GM11168 (cell line): ENCODE results near the gene CISD3.

Experiments used
- in situ Hi-C: fragments of 300-500 bp; cut with MboI; formaldehyde crosslinking; loops from one replicate; pipeline ENCODE4 v1.12.0; 2022; ENCODE audit warnings: low sequenced_read_pairs; ENCODE audit not compliant: unreplicated experiment

CISD3 gene

GRCh38 chr17:38741461-38741860 is 11.3 kb downstream of the CISD3 start:
- in situ Hi-C loops: no loop called here

GRCh38 chr17:38741921-38742410 is 11.8 kb downstream of the CISD3 start:
- in situ Hi-C loops: no loop called here

- in situ Hi-C loops: no loop called here
These were observed 12.5 kb downstream of the CISD3 start for GRCh38 chr17:38742411-38743308.

- in situ Hi-C loops: no loop called here
These were observed 13.5 kb downstream of the CISD3 start for GRCh38 chr17:38743556-38744171.

- in situ Hi-C loops: no loop called here
These were observed 15.4 kb downstream of the CISD3 start for GRCh38 chr17:38745545-38745944.

- in situ Hi-C loops: no loop called here
These were observed 16.1 kb downstream of the CISD3 start for GRCh38 chr17:38746004-38746848.

GRCh38 chr17:38746849-38747462 is 16.8 kb downstream of the CISD3 start:
- in situ Hi-C loops: no loop called here

GRCh38 chr17:38747463-38748148 is 17.5 kb downstream of the CISD3 start:
- in situ Hi-C loops: no loop called here

- in situ Hi-C loops: no loop called here
These were observed 18.2 kb downstream of the CISD3 start, which contains the start of gene PCGF2 for GRCh38 chr17:38748149-38748891. PCGF2 (minus strand) TSS chr17:38748336; CDS start chr17:38740402, 7,934 bp downstream.

- in situ Hi-C loops: no loop called here
These were observed 18.7 kb downstream of the CISD3 start for GRCh38 chr17:38748892-38749222.

- in situ Hi-C loops: no loop called here
These were observed 19.3 kb downstream of the CISD3 start for GRCh38 chr17:38749223-38750043.

- in situ Hi-C loops: no loop called here
These were observed 19.8 kb downstream of the CISD3 start for GRCh38 chr17:38750044-38750311.

GRCh38 chr17:38750312-38751121 is 20.4 kb downstream of the CISD3 start:
- in situ Hi-C loops: no loop called here

- in situ Hi-C loops: no loop called here
These were observed 21.1 kb downstream of the CISD3 start for GRCh38 chr17:38751144-38751807.

GRCh38 chr17:38751808-38752307 is 21.7 kb downstream of the CISD3 start:
- in situ Hi-C loops: no loop called here

- in situ Hi-C loops: no loop called here
These were observed 22.3 kb downstream of the CISD3 start, which contains the start of gene PSMB3 for GRCh38 chr17:38752308-38753070. PSMB3 (plus strand) TSS chr17:38752741; CDS start chr17:38752827, 86 bp downstream.
